H9 (cell line): ENCODE data around the gene PAIP1. TPM values are rescaled to one million over a fixed set of nuclear protein-coding genes. Genes with fewer than 3 reads are reported as not detected.

ENCODE experiments used
- DNase-seq: peaks from one replicate; pipeline ENCODE4 v3.0.0-alpha.2; 2017
- H2AFZ ChIP-seq: one replicate; pipeline ENCODE4 v1.6.1; 2013; ENCODE audit warnings: mild to moderate bottlenecking, low read length, control low read depth, moderate library complexity
- H2AK5ac ChIP-seq: 2 replicates; pipeline ENCODE4 v1.6.1; 2013; ENCODE audit warnings: low read length, control low read depth, mixed read lengths; ENCODE audit not compliant: insufficient read length
- H2BK120ac ChIP-seq: one replicate; pipeline ENCODE4 v1.6.1; 2013; ENCODE audit warnings: low read depth, mild to moderate bottlenecking, low read length, control low read depth, inconsistent platforms; ENCODE audit not compliant: poor library complexity, severe bottlenecking
- H2BK12ac ChIP-seq: 2 replicates; pipeline ENCODE4 v1.6.1; 2013; ENCODE audit warnings: low read length, control low read depth, mixed read lengths, low read depth; ENCODE audit not compliant: insufficient read length
- H2BK15ac ChIP-seq: 2 replicates; pipeline ENCODE4 v1.6.1; 2013; ENCODE audit warnings: low read depth, low read length, control low read depth
- H2BK20ac ChIP-seq: one replicate; pipeline ENCODE4 v1.6.1; 2013; ENCODE audit warnings: low read depth, mild to moderate bottlenecking, low read length, control low read depth, inconsistent platforms; ENCODE audit not compliant: poor library complexity, severe bottlenecking
- H2BK5ac ChIP-seq: 2 replicates; pipeline ENCODE4 v1.6.1; 2013; ENCODE audit warnings: low read length, control low read depth, mixed read lengths; ENCODE audit not compliant: insufficient read length
- H3K14ac ChIP-seq: 2 replicates; pipeline ENCODE4 v1.6.1; 2013; ENCODE audit warnings: low read length, control low read depth; ENCODE audit not compliant: insufficient read depth
- H3K18ac ChIP-seq: 2 replicates; pipeline ENCODE4 v1.6.1; 2013; ENCODE audit warnings: low read depth, mild to moderate bottlenecking, mixed read lengths, low read length, control low read depth; ENCODE audit not compliant: insufficient read length
- H3K23ac ChIP-seq: 2 replicates; pipeline ENCODE4 v1.6.1; 2013; ENCODE audit warnings: low read length, control low read depth, mixed read lengths, low read depth; ENCODE audit not compliant: insufficient read length
- H3K23me2 ChIP-seq: 2 replicates; pipeline ENCODE4 v1.6.1; 2013; ENCODE audit warnings: low read depth, mild to moderate bottlenecking, mixed read lengths, low read length, control low read depth; ENCODE audit not compliant: insufficient read length, poor library complexity, severe bottlenecking
- H3K27ac ChIP-seq: 2 replicates; pipeline ENCODE4 v1.5.1; 2013; ENCODE audit warnings: low read length, control low read depth, mixed read lengths, low read depth; ENCODE audit not compliant: insufficient read length
- H3K27me3 ChIP-seq: 2 replicates; pipeline ENCODE4 v1.6.1; 2013; ENCODE audit warnings: low read length, control low read depth, inconsistent platforms; ENCODE audit not compliant: insufficient read depth
- H3K4ac ChIP-seq: 2 replicates; pipeline ENCODE4 v1.6.1; 2013; ENCODE audit warnings: low read depth, mild to moderate bottlenecking, control low read depth, inconsistent platforms, low read length, moderate library complexity
- H3K4me1 ChIP-seq: 2 replicates; pipeline ENCODE4 v1.6.1; 2013; ENCODE audit warnings: low read length, control low read depth, inconsistent platforms; ENCODE audit not compliant: insufficient read depth
- H3K4me2 ChIP-seq: 2 replicates; pipeline ENCODE4 v1.6.1; 2013; ENCODE audit warnings: low read length, control low read depth, mixed read lengths; ENCODE audit not compliant: insufficient read length, insufficient read depth
- H3K56ac ChIP-seq: 2 replicates; pipeline ENCODE4 v1.6.1; 2013; ENCODE audit warnings: low read depth, mild to moderate bottlenecking, mixed read lengths, low read length, control low read depth; ENCODE audit not compliant: insufficient read length
- H3K79me1 ChIP-seq: 2 replicates; pipeline ENCODE4 v1.6.1; 2013; ENCODE audit warnings: low read depth, mild to moderate bottlenecking, moderate library complexity, low read length, control low read depth, inconsistent platforms; ENCODE audit not compliant: insufficient read depth, poor library complexity, severe bottlenecking
- H3K79me2 ChIP-seq: 2 replicates; pipeline ENCODE4 v1.6.1; 2013; ENCODE audit warnings: low read length, control low read depth, inconsistent platforms; ENCODE audit not compliant: insufficient read depth
- H3K9ac ChIP-seq: 2 replicates; pipeline ENCODE4 v1.6.1; 2013; ENCODE audit warnings: low read length, control low read depth, mixed read lengths; ENCODE audit not compliant: insufficient read length; ENCODE audit errors: extremely low read depth
- H3K9me3 ChIP-seq: one replicate; pipeline ENCODE4 v1.6.1; 2013; ENCODE audit warnings: low read depth, low read length, inconsistent platforms; ENCODE audit not compliant: control insufficient read depth
- H3T11ph ChIP-seq: one replicate; pipeline ENCODE4 v1.6.1; 2013; ENCODE audit warnings: mild to moderate bottlenecking, low read length, control low read depth, inconsistent platforms
- H4K20me1 ChIP-seq: one replicate; pipeline ENCODE4 v1.6.1; 2013; ENCODE audit not compliant: control insufficient read depth, insufficient read length, insufficient read depth
- H4K5ac ChIP-seq: 2 replicates; pipeline ENCODE4 v1.6.1; 2013; ENCODE audit warnings: low read depth, mild to moderate bottlenecking, mixed read lengths, low read length, control low read depth; ENCODE audit not compliant: insufficient read length
- H4K8ac ChIP-seq: replicated peaks from 2 replicates; pipeline ENCODE4 v1.6.1; 2013; ENCODE audit warnings: low read length, control low read depth, mixed read lengths, low read depth; ENCODE audit not compliant: insufficient read length
- H4K91ac ChIP-seq: 2 replicates; pipeline ENCODE4 v1.6.1; 2013; ENCODE audit warnings: low read depth, mild to moderate bottlenecking, moderate library complexity, mixed read lengths, low read length, control low read depth; ENCODE audit not compliant: insufficient read length
- H3K27ac Mint-ChIP-seq, 3 experiments: 2 replicates in 2 of 3; 3 replicates in 1 of 3; pipeline ENCODE4 v1.8.0; 2020 to 2021; ENCODE audit warnings: mixed read lengths in 3 of 3, mild to moderate bottlenecking in 1 of 3, moderate library complexity in 1 of 3
- H3K27me3 Mint-ChIP-seq: 2 replicates; pipeline ENCODE4 v1.8.0; 2021; ENCODE audit warnings: low read depth, mild to moderate bottlenecking, moderate library complexity, mixed read lengths
- H3K36me3 Mint-ChIP-seq, 3 experiments: 2 replicates in 2 of 3; 3 replicates in 1 of 3; pipeline ENCODE4 v1.8.0; 2020 to 2021; ENCODE audit warnings: low read depth in 3 of 3, mixed read lengths in 3 of 3; ENCODE audit not compliant: insufficient read depth in 1 of 3
- H3K4me1 Mint-ChIP-seq, 2 experiments: 2 replicates each; pipeline ENCODE4 v1.8.0; 2020; ENCODE audit warnings: mixed read lengths in 2 of 2
- H3K4me3 Mint-ChIP-seq, 2 experiments: 2 replicates in 1 of 2; 3 replicates in 1 of 2; pipeline ENCODE4 v1.8.0; 2020 to 2021; ENCODE audit warnings: mild to moderate bottlenecking in 2 of 2, mixed read lengths in 2 of 2, moderate library complexity in 1 of 2
- H3K9me3 Mint-ChIP-seq, 2 experiments: 2 replicates in 1 of 2; 3 replicates in 1 of 2; pipeline ENCODE4 v1.8.0; 2020; ENCODE audit warnings: mild to moderate bottlenecking in 2 of 2, mixed read lengths in 2 of 2, moderate library complexity in 1 of 2
- CTCF ChIP-seq: fragments of 200-600 bp; sonication (generic); conservative IDR thresholded peaks from 3 replicates; pipeline ENCODE4 v1.8.0; 2021; ENCODE audit warnings: antibody characterized with exemption, mild to moderate bottlenecking
- WGBS: extraction: QIAGEN DNeasy Blood & Tissue Kit; methylation state at CpG from one replicate; pipeline ENCODE4 v1.1.7; 2013; ENCODE audit warnings: missing lambda C conversion rate, low lambda C conversion rate, mixed read lengths; ENCODE audit not compliant: insufficient read length; ENCODE audit errors: extremely low coverage; 5-methylcytosine and 5-hydroxymethylcytosine counted together
- total RNA-seq: library from RNA; stranded (reverse); gene quantifications from 2 replicates; pipeline ENCODE4 v1.2.1, GENCODE V29; 2021

PAIP1 gene
- total RNA-seq, 1 experiment from 2014 or later = 92.9 TPM

DNA sequence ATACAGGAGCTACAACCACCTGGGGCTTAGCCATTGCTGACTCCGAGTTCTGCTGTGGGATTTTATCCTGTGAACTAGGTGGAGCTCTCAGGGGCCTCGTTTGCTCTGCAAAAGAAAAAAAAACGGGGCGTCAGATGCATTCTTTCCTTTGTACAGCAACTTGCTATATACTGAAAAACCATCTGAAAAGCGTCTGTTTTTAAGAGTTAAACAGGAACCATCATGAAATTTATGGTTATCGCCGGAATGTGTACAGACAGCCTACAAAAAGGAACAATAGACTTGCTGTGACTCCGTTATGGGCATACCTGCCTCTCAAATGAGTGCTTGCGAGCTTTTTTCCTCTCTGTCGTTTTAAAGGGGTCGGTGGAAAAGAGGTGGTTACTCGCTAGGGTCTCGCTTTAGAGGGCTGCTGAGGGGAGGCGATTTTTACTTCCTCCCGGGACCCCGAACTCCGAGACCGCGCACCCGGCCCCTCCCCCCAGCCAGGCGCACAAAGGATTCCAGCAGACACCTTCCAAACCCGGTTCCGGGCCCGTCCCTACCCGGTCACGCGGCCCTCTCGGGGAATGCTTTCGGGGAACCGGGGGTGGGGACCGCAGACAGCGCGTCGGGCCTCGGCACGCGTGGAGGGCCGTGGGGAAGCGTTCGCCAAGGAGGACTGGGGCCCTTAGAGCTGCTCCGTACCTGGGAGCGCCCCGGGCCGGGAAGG, 826 bp downstream of the PAIP1 start:
- Histone ChIP-seq H3K79me1 (no peaks in the 10 kb centered on the region), H3K4me2 (peak overlapping the region; percentile 62), H4K20me1 (no peaks in the 10 kb centered on the region), H2BK12ac (no peak overlapping the region), H3K79me2 (peaks cover 18% of the 10 kb centered on the region; the same call in 1 of the 2 replicates), H2AK5ac (no peak overlapping the region), H3K23me2 (peaks cover 8% of the 10 kb centered on the region), H3K56ac (no peak overlapping the region), H2BK5ac (peak overlapping the region; percentile 90), H3T11ph (no peak overlapping the region), H3K27me3 (no peaks in the 10 kb centered on the region), H3K9me3 (no peaks in the 10 kb centered on the region), H3K4ac (peak overlapping the region; percentile 99; the same call in 1 of the 2 replicates), H2BK20ac (no peak overlapping the region), H2AFZ (peak overlapping the region; percentile 86), H3K9ac (peak overlapping the region; percentile 98), H3K18ac (peak overlapping the region; percentile 100), H4K5ac (peak overlapping the region; percentile 94), H2BK120ac (peak overlapping the region; percentile 92), H4K8ac (no peak overlapping the region), H2BK15ac (no peak overlapping the region), H4K91ac (peak overlapping the region; percentile 85), H3K27ac (peak overlapping the region; percentile 14), H3K23ac (no peak overlapping the region), H3K14ac (peak overlapping the region; percentile 100), H3K4me1 (0 out of 2 replicates have a peak, but pooled peaks cover 2% of the 10 kb centered on the region)
- DNase-seq = peak; percentile 68
- H3K27me3 Mint-ChIP-seq = no peaks in the 10 kb centered on the region; the same call in 1 of the 2 replicates
- H3K27ac Mint-ChIP-seq = peak overlapping the region; percentile 87 to 98 (median 98)
- WGBS = no CpG with 5 or more reads among the region's 44 CpGs
- no peak for TF ChIP-seq CTCF
- peaks cover 14 to 15% of the 10 kb centered on the region in 2 experiments for H3K4me1 Mint-ChIP-seq
- peak overlapping the region in 1 of 2 experiments; percentile 92; a peak in 4 of 5 replicates for H3K4me3 Mint-ChIP-seq
- H3K36me3 Mint-ChIP-seq = peaks cover 2 to 8% (median 3%) of the 10 kb centered on the region in 3 experiments; a peak in 6 of 7 replicates
- peaks cover 0 to 2% of the 10 kb centered on the region in 2 experiments; a peak in 1 of 5 replicates for H3K9me3 Mint-ChIP-seq
